Endothelial cell of umbilical vein (primary cell): ENCODE data around the gene KISS1R.

Source experiments
- CTCF ChIP-seq, 2 donors: IDR thresholded peaks; 1 replicate in 1 of 2; 2 replicates in 1 of 2; pipeline ENCODE4 v1.5.1; 2011; ENCODE audit warnings: low read length in 2 of 2, mild to moderate bottlenecking in 2 of 2, moderate library complexity in 2 of 2, control low read depth in 1 of 2, inconsistent platforms in 1 of 2, low read depth in 1 of 2; ENCODE audit not compliant: insufficient read depth in 1 of 2; ENCODE audit errors: extremely low read depth in 1 of 2
- JUN ChIP-seq: IDR thresholded peaks from 2 replicates; pipeline ENCODE4 v1.6.1; 2011; ENCODE audit warnings: borderline replicate concordance, low read depth; ENCODE audit not compliant: insufficient read length, insufficient read depth
- MYC ChIP-seq: IDR thresholded peaks from one replicate; pipeline ENCODE4 v1.6.1; 2011; ENCODE audit warnings: mild to moderate bottlenecking, low read depth, low read length
- POLR2A ChIP-seq: IDR thresholded peaks from 2 replicates; pipeline ENCODE4 v1.6.1; 2012; ENCODE audit warnings: low read depth, mild to moderate bottlenecking, control low read depth, low read length
- POLR2AphosphoS5 ChIP-seq: IDR thresholded peaks from 2 replicates; pipeline ENCODE4 v1.6.1; 2012; ENCODE audit warnings: low read depth, mild to moderate bottlenecking, control low read depth, low read length, moderate library complexity; ENCODE audit not compliant: insufficient read depth

- TF ChIP-seq POLR2A (no peak), POLR2AphosphoS5 (no peak), CTCF (IDR thresholded peaks at IDR 0.05; ENCODE audit: extremely low read depth in 1 of 2, insufficient read depth in 1 of 2, low read depth in 1 of 2, low read length in 2 of 2) (no peak), JUN (no peak), MYC (no peak)
These were observed 12.2 kb downstream of the KISS1R start for GRCh38 chr19:929203-929890.
